Measurements from ENCODE around the gene PEAK1. TPM values are rescaled to one million over a fixed set of nuclear protein-coding genes. Genes with fewer than 3 reads are reported as not detected.

PEAK1 gene
- total RNA-seq, 1 experiment from 2014 or later, result 58.7 TPM

- POLR2A ChIA-PET, result no interaction called here
- CTCF ChIA-PET, result no interaction called here
- in situ Hi-C loops (cut with HindIII; ENCODE audit: low pct_unique_long_range_greater_than_20kb, low sequenced_read_pairs), result no loop called here
Observed at GRCh38 chr15:77384589-77385359, 35.1 kb downstream of the PEAK1 start.

GRCh38 chr15:77384086-77384485 lies 35.8 kb downstream of the PEAK1 start:
- BruUV-seq (replicated peaks), result no TSS peak
- CTCF ChIA-PET, result no interaction called here
- Histone ChIP-seq H3K36me3 (ENCODE audit: control insufficient read depth, insufficient read depth, low read length) (no peaks in the 10 kb centered on the region), H3K4me3 (ENCODE audit: low read depth in 2 of 2, low read length in 2 of 2) (no peak overlapping the region), H3K9me3 (ENCODE audit: control insufficient read depth, insufficient read depth, low read depth, low read length) (no peaks in the 10 kb centered on the region), H3K27me3 (ENCODE audit: control insufficient read depth, insufficient read depth, low read length) (no peaks in the 10 kb centered on the region), H3K4me1 (ENCODE audit: control insufficient read depth, insufficient read depth, low read length) (peaks cover 4% of the 10 kb centered on the region; the same call in 1 of the 2 replicates), H3K27ac (ENCODE audit: low read length) (no peak overlapping the region)
- POLR2A ChIA-PET, result interaction anchor here (0.6 kb wide), 1 partner anchor 18 kb away, joined by 3 read pairs; no protein-coding TSS in a partner anchor
- TF ChIP-seq SIN3A (IDR thresholded peaks at IDR 0.05; ENCODE audit: borderline replicate concordance, insufficient read depth, low read depth, low read length) (no peak), CTCF (IDR thresholded peaks at IDR 0.05) (no peak)
- in situ Hi-C loops (cut with HindIII; ENCODE audit: low pct_unique_long_range_greater_than_20kb, low sequenced_read_pairs), result no loop called here
- ATAC-seq (no peak), DNase-seq (ENCODE audit: low read depth, low spot score) (no peak)
- intact Hi-C loops (cut with micrococcal nuclease; ENCODE audit: unreplicated experiment), result no loop called here

More at GRCh38 chr15:77384589-77385359, 35.1 kb downstream of the PEAK1 start:
- TF ChIP-seq POLR2AphosphoS5 (IDR thresholded peaks at IDR 0.05; ENCODE audit: low read depth, low read length) (no peak), TCF7L2 (IDR thresholded peaks at IDR 0.05; ENCODE audit: low read depth, low read length) (no peak), SIN3A (IDR thresholded peaks at IDR 0.05; ENCODE audit: borderline replicate concordance, insufficient read depth, low read depth, low read length) (no peak), REST (IDR thresholded peaks at IDR 0.05; ENCODE audit: insufficient read depth in 1 of 2, low read depth in 2 of 2, low read length in 1 of 2) (no peak), CTCF (IDR thresholded peaks at IDR 0.05) (no peak)
- H3K27ac ChIP-seq (ENCODE audit: low read length), result no peak overlapping the region
- intact Hi-C loops (cut with micrococcal nuclease; ENCODE audit: unreplicated experiment), result no loop called here
- peaks cover 4% of the 10 kb centered on the region; the same call in 1 of the 2 replicates for H3K4me1 ChIP-seq (ENCODE audit: control insufficient read depth, insufficient read depth, low read length)
- H3K4me3 ChIP-seq (ENCODE audit: low read depth in 2 of 2, low read length in 2 of 2), result no peak overlapping the region
- no peaks in the 10 kb centered on the region for H3K27me3 ChIP-seq (ENCODE audit: control insufficient read depth, insufficient read depth, low read length)
- DNase-seq (ENCODE audit: low read depth, low spot score) (no peak), ATAC-seq (no peak)
- H3K9me3 ChIP-seq (ENCODE audit: control insufficient read depth, insufficient read depth, low read depth, low read length), result no peaks in the 10 kb centered on the region
- no TSS peak for BruUV-seq (replicated peaks)
- H3K36me3 ChIP-seq (ENCODE audit: control insufficient read depth, insufficient read depth, low read length), result no peaks in the 10 kb centered on the region
